A673 (cell line): ENCODE data around the gene FIBIN.

Source experiments
- CTCF ChIP-seq: fragments of 300-800, 200-600 bp; sonication (generic); conservative IDR thresholded peaks from 2 replicates; pipeline ENCODE4 v1.5.1; 2017; ENCODE audit warnings: low read depth, mild to moderate bottlenecking, antibody characterized with exemption, low read length, moderate library complexity, mixed read lengths
- EZH2 ChIP-seq: fragments of 200-600 bp; sonication (generic); IDR thresholded peaks from 2 replicates; pipeline ENCODE4 v1.6.1; 2017; ENCODE audit warnings: borderline replicate concordance, low read depth, mild to moderate bottlenecking, mixed read lengths, antibody characterized with exemption, low read length; ENCODE audit not compliant: poor library complexity, severe bottlenecking

- no peak for TF ChIP-seq EZH2
- TF ChIP-seq CTCF, result no peak
Observed at GRCh38 chr11:26976389-26976788, 17.5 kb upstream of the FIBIN start.
